ENCODE measurements around the gene MGST3.

The MGST3 gene

DNA sequence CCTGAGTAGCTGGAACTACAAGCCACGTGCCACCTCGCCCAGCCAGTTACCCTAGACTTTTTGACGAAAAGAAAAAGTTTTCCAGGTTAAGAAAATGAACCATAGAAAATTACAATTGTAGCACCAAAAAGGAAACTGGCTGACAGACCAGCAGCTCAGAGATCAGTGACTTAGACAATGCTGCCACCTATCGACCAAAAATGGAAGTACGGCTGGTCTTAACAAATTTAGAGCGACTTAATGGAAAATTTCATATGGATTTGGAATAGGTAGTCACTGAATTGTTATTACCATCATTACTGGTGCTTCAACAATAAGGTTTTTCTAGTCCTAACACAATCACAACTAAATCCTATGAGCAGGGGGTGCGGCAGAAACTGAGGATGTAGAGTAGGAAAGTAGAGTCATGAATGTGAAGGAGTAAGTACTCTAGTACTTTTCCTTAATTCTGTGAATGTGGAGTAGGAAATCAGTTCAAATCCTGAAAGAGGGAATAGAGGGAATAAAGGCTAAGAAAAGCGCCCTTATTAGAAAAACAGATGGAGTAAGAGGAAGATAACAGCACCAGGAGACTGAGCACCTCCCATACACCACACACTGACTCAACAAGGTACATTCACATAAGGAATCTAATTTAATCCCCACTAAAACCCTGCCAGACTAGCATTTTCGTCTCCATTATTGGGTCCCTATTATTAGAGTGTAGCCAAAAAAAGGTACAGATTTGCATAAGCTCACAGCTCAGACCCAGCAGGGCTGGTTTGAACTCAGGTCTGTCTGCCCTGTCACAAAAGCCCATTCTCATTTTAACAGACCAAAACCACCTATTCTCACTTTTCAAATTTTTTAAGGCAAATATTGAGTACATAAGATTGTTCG is 37.9 kb upstream of the MGST3 start:
- ATAC-seq (ENCODE audit: insufficient read depth, low read depth) (peak; percentile 72), DNase-seq (peak; percentile 77)
- peaks cover 14% of the 10 kb centered on the region for H3K4me1 ChIP-seq (ENCODE audit: insufficient read depth, low read length)
- H3K9ac ChIP-seq (ENCODE audit: low read depth, low read length) = no peak overlapping the region
- H3K27me3 ChIP-seq (ENCODE audit: insufficient read depth, low read length, poor library complexity) = peaks cover 62% of the 10 kb centered on the region
- no peaks in the 10 kb centered on the region for H3K36me3 ChIP-seq (ENCODE audit: insufficient read depth, low read length)
- H4K20me1 ChIP-seq (ENCODE audit: insufficient read depth, low read length) = peaks cover 14% of the 10 kb centered on the region
- no peaks in the 10 kb centered on the region for H3K9me3 ChIP-seq (ENCODE audit: insufficient read depth, low read length, severe bottlenecking)
- H3K4me3 ChIP-seq (ENCODE audit: low read depth in 1 of 2, low read length in 2 of 2) = no peak overlapping the region
- TF ChIP-seq, protein P1, sequence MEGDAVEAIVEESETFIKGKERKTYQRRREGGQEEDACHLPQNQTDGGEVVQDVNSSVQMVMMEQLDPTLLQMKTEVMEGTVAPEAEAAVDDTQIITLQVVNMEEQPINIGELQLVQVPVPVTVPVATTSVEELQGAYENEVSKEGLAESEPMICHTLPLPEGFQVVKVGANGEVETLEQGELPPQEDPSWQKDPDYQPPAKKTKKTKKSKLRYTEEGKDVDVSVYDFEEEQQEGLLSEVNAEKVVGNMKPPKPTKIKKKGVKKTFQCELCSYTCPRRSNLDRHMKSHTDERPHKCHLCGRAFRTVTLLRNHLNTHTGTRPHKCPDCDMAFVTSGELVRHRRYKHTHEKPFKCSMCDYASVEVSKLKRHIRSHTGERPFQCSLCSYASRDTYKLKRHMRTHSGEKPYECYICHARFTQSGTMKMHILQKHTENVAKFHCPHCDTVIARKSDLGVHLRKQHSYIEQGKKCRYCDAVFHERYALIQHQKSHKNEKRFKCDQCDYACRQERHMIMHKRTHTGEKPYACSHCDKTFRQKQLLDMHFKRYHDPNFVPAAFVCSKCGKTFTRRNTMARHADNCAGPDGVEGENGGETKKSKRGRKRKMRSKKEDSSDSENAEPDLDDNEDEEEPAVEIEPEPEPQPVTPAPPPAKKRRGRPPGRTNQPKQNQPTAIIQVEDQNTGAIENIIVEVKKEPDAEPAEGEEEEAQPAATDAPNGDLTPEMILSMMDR (IDR thresholded peaks at IDR 0.05; ENCODE audit: borderline replicate concordance, extremely low read depth, low read length, poor library complexity, severe bottlenecking) = peak; percentile 95
- TF ChIP-seq EZH2 (IDR thresholded peaks at IDR 0.05; ENCODE audit: borderline replicate concordance, low read depth, low read length, severe bottlenecking) = peak; percentile 7
- no peaks in the 10 kb centered on the region for H3K79me2 ChIP-seq (ENCODE audit: insufficient read depth, low read length)
- H3K27ac ChIP-seq (ENCODE audit: low read length) = no peak overlapping the region
- no peak overlapping the region for H2AFZ ChIP-seq (ENCODE audit: low read depth, low read length)
- H3K4me2 ChIP-seq (ENCODE audit: insufficient read depth, low read length) = 0 out of 2 replicates have a peak overlapping the region, but pooled peaks have one; percentile 35

DNA sequence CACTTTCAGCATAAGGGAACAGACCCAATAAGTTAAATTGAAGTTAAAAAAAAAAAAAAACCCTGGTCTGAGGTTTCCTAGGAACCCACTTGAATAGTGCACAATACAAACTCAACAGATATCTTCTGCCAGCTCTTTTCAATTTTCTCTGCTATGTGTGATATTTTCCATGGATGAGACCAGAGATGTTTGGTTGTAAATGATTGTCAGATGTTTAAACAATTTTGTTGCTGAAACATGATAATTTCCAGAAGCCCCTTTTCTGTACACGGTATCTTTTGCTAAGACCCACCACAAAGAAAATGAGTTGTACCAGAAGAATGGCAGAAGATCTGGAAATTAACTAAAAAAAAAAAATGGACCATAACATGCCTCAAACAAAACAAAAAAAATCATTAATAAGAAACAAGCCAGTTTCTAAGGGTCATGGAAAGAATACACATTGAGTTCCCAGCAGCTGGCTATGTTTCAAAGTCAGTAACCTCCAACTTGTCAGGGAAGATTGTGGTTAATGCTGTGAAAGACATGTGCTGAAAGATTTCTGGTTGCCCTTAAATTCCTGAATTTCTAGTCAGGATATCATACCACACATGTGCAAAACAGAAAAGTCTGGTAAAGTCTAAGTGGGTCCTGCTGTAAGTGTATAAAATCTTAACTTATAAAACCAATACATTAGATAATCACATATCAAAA is 35.6 kb upstream of the MGST3 start:
- H4K20me1 ChIP-seq (ENCODE audit: insufficient read depth, low read length) = peaks cover 4% of the 10 kb centered on the region; the same call in 1 of the 2 replicates
- DNase-seq (no peak), ATAC-seq (ENCODE audit: insufficient read depth, low read depth) (no peak)
- no peaks in the 10 kb centered on the region for H3K9me3 ChIP-seq (ENCODE audit: insufficient read depth, low read length, severe bottlenecking)
- no peaks in the 10 kb centered on the region for H3K36me3 ChIP-seq (ENCODE audit: insufficient read depth, low read length)
- no peak overlapping the region for H3K9ac ChIP-seq (ENCODE audit: low read depth, low read length)
- H2AFZ ChIP-seq (ENCODE audit: low read depth, low read length) = no peak overlapping the region
- no peaks in the 10 kb centered on the region for H3K79me2 ChIP-seq (ENCODE audit: insufficient read depth, low read length)
- H3K4me2 ChIP-seq (ENCODE audit: insufficient read depth, low read length) = no peak overlapping the region
- no peak overlapping the region for H3K4me3 ChIP-seq (ENCODE audit: low read depth in 1 of 2, low read length in 2 of 2)
- no peak overlapping the region for H3K27ac ChIP-seq (ENCODE audit: low read length)
- H3K4me1 ChIP-seq (ENCODE audit: insufficient read depth, low read length) = peaks cover 22% of the 10 kb centered on the region
- TF ChIP-seq, protein P1 (IDR thresholded peaks at IDR 0.05; ENCODE audit: borderline replicate concordance, extremely low read depth, low read length, poor library complexity, severe bottlenecking) = no peak
- no peak for TF ChIP-seq EZH2 (IDR thresholded peaks at IDR 0.05; ENCODE audit: borderline replicate concordance, low read depth, low read length, severe bottlenecking)
- peaks cover 40% of the 10 kb centered on the region for H3K27me3 ChIP-seq (ENCODE audit: insufficient read depth, low read length, poor library complexity)

DNA sequence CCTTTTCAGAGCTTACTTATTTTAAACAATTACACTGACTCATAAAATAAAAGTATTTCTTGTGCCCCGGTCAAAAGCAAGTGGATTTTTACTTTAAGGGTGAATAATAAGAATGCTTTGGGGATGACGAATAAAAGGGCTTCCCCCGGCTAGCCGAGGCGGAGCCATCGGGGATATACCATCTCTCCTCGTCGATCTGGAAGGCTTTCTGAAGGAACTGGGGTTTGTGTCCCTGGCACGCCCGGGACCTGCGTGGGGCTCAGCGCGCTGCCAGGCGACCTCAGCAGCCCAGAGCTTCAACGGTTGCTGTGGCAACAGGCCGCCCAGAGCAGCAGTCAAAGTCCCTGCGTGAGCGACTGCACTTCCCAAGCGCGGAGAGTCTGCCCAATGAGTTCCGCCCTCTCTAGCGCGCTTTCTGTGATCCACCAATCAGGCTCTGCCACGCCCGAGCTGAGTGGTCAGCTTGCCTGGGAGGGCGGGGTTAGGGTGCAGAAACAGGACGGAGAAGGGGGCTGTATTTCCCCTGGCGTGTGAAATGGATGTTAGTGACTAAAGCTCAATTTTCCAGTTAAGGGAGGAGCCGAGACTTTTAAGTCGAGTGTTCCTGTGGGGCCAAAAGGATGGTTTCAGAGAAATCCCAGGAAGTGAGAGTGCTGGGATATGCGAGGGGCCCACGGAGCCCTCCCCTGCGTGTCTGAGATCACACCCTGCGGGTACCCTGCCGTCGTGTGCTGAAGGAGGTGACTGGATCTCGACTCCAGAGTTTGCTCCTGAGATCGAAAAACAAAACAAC is 33.0 kb upstream of the MGST3 start:
- Histone ChIP-seq H4K20me1 (ENCODE audit: insufficient read depth, low read length) (no peaks in the 10 kb centered on the region), H3K4me3 (ENCODE audit: low read depth in 1 of 2, low read length in 2 of 2) (peak overlapping the region; percentile 9 to 62; a peak in 3 of 4 replicates), H3K27ac (ENCODE audit: low read length) (peak overlapping the region; percentile 62), H3K4me1 (ENCODE audit: insufficient read depth, low read length) (peaks cover 17% of the 10 kb centered on the region), H3K79me2 (ENCODE audit: insufficient read depth, low read length) (no peaks in the 10 kb centered on the region), H3K9ac (ENCODE audit: low read depth, low read length) (peak overlapping the region; percentile 52), H3K36me3 (ENCODE audit: insufficient read depth, low read length) (no peaks in the 10 kb centered on the region), H3K27me3 (ENCODE audit: insufficient read depth, low read length, poor library complexity) (peaks cover 26% of the 10 kb centered on the region), H3K9me3 (ENCODE audit: insufficient read depth, low read length, severe bottlenecking) (no peaks in the 10 kb centered on the region), H3K4me2 (ENCODE audit: insufficient read depth, low read length) (peak overlapping the region; percentile 89), H2AFZ (ENCODE audit: low read depth, low read length) (peak overlapping the region; percentile 91)
- TF ChIP-seq, protein P1 (IDR thresholded peaks at IDR 0.05; ENCODE audit: borderline replicate concordance, extremely low read depth, low read length, poor library complexity, severe bottlenecking) = no peak
- no peak for TF ChIP-seq EZH2 (IDR thresholded peaks at IDR 0.05; ENCODE audit: borderline replicate concordance, low read depth, low read length, severe bottlenecking)
- peak; percentile 93 for DNase-seq
- ATAC-seq (ENCODE audit: insufficient read depth, low read depth) = peak; percentile 98

All from DND-41 (cell line).